ENCODE measurements around the gene PRKAR2B.
"Not testable (repeated sequence)": the region's sequence is repeated elsewhere in the genome, so short reads cannot be mapped to it uniquely, and the experiment has no call there.

DNA sequence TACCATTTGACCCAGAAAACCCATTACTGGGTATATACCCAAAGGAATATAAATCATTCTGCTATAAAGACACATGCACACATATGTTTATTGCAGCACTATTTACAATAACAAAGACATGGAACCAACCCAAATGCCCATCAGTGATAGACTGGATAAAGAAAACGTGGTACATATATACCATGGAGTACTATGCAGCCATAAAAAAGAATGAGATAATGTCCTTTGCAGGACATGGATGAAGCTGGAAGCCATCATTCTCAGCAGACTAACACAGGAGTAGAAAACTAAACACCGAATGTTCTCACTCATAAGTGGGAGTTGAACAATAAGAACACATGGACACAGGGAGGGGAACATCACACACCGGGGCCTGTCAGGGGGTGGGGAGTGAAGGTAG, 111.2 kb downstream of the PRKAR2B start:
- TF ChIP-seq, protein P1, sequence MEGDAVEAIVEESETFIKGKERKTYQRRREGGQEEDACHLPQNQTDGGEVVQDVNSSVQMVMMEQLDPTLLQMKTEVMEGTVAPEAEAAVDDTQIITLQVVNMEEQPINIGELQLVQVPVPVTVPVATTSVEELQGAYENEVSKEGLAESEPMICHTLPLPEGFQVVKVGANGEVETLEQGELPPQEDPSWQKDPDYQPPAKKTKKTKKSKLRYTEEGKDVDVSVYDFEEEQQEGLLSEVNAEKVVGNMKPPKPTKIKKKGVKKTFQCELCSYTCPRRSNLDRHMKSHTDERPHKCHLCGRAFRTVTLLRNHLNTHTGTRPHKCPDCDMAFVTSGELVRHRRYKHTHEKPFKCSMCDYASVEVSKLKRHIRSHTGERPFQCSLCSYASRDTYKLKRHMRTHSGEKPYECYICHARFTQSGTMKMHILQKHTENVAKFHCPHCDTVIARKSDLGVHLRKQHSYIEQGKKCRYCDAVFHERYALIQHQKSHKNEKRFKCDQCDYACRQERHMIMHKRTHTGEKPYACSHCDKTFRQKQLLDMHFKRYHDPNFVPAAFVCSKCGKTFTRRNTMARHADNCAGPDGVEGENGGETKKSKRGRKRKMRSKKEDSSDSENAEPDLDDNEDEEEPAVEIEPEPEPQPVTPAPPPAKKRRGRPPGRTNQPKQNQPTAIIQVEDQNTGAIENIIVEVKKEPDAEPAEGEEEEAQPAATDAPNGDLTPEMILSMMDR (IDR thresholded peaks at IDR 0.05) = not testable (repeated sequence)
- TF ChIP-seq POLR2A, POLR2AphosphoS5 (IDR thresholded peaks at IDR 0.05): not testable (repeated sequence)

Measured in breast epithelium (tissue), 3 donors.